Naive thymus-derived CD4-positive, alpha-beta T cell (primary cell): ENCODE results near the gene MUC6. TPM values are rescaled to one million over a fixed set of nuclear protein-coding genes. Genes with fewer than 3 reads are reported as not detected.
"Not testable (repeated sequence)": the region's sequence is repeated elsewhere in the genome, so short reads cannot be mapped to it uniquely, and the experiment has no call there.

Experiments used
- ATAC-seq: fragments of 150-1000 bp; cut with Tn5 transposase; 2 replicates; pipeline ENCODE4 v1.10.0; 2021; ENCODE audit warnings: mild to moderate bottlenecking, moderate library complexity
- CTCF ChIA-PET: fragments of 350-600 bp; sonication (Branson Sonifier 250); formaldehyde crosslinking; loops from one replicate; lab custom pipeline; 2021; ENCODE audit warnings: antibody characterized with exemption; lab: Charles Lee
- POLR2A ChIA-PET: fragments of 350-600 bp; sonication (Branson Sonifier 250); formaldehyde crosslinking; loops from one replicate; lab custom pipeline; 2021; ENCODE audit warnings: antibody characterized with exemption, inconsistent platforms; lab: Charles Lee
- DNase-seq, 9 donors: peaks; one replicate each; pipeline versions ENCODE4 v3.0.0 to v3.0.0-alpha.2; 2020 to 2022; ENCODE audit warnings: mixed read lengths in 1 of 9
- H3K27ac ChIP-seq: one replicate; pipeline ENCODE4 v1.7.0; 2013; ENCODE audit warnings: mild to moderate bottlenecking, low read depth, low read length, moderate library complexity
- H3K27me3 ChIP-seq, 2 donors: one replicate each; pipeline ENCODE4 v1.7.0; 2013; ENCODE audit warnings: low read length in 2 of 2, mild to moderate bottlenecking in 2 of 2, moderate library complexity in 2 of 2; ENCODE audit not compliant: control insufficient read depth in 2 of 2, insufficient read depth in 2 of 2
- H3K36me3 ChIP-seq, 3 experiments: 1 replicate in 2 of 3; 2 replicates in 1 of 3; pipeline ENCODE4 v1.7.0; 2013; ENCODE audit warnings: low read length in 3 of 3, mild to moderate bottlenecking in 3 of 3, moderate library complexity in 1 of 3; ENCODE audit not compliant: insufficient read depth in 3 of 3, control insufficient read depth in 2 of 3
- H3K4me1 ChIP-seq, 2 donors: one replicate each; pipeline ENCODE4 v1.7.0; 2013; ENCODE audit warnings: low read length in 2 of 2, mild to moderate bottlenecking in 2 of 2, moderate library complexity in 1 of 2; ENCODE audit not compliant: control insufficient read depth in 2 of 2, insufficient read depth in 2 of 2
- H3K4me3 ChIP-seq: 2 replicates; pipeline ENCODE4 v1.7.0; 2013; ENCODE audit warnings: mild to moderate bottlenecking, low read length
- H3K9me3 ChIP-seq, 3 experiments: 1 replicate in 2 of 3; 2 replicates in 1 of 3; pipeline ENCODE4 v1.7.0; 2013; ENCODE audit warnings: low read length in 3 of 3; ENCODE audit not compliant: control insufficient read depth in 2 of 3
- H3K27ac Mint-ChIP-seq, 9 donors: one replicate each; pipeline ENCODE4 v1.8.0; 2020 to 2022; ENCODE audit warnings: mixed read lengths in 9 of 9, mild to moderate bottlenecking in 8 of 9, moderate library complexity in 5 of 9, inconsistent platforms in 2 of 9
- H3K27me3 Mint-ChIP-seq, 5 donors: one replicate each; pipeline ENCODE4 v1.8.0; 2021 to 2022; ENCODE audit warnings: mixed read lengths in 5 of 5, mild to moderate bottlenecking in 1 of 5
- H3K36me3 Mint-ChIP-seq, 5 donors: one replicate each; pipeline ENCODE4 v1.8.0; 2020 to 2022; ENCODE audit warnings: mixed read lengths in 5 of 5, mild to moderate bottlenecking in 3 of 5, inconsistent platforms in 1 of 5
- H3K4me1 Mint-ChIP-seq, 7 donors: one replicate each; pipeline ENCODE4 v1.8.0; 2020 to 2022; ENCODE audit warnings: mixed read lengths in 7 of 7, mild to moderate bottlenecking in 3 of 7, inconsistent platforms in 1 of 7
- H3K4me3 Mint-ChIP-seq, 10 donors: one replicate each; pipeline ENCODE4 v1.8.0; 2020 to 2022; ENCODE audit warnings: mild to moderate bottlenecking in 10 of 10, mixed read lengths in 10 of 10, moderate library complexity in 6 of 10, inconsistent platforms in 2 of 10
- H3K9me3 Mint-ChIP-seq, 11 donors: one replicate each; pipeline ENCODE4 v1.8.0; 2020 to 2022; ENCODE audit warnings: mixed read lengths in 11 of 11, mild to moderate bottlenecking in 4 of 11, inconsistent platforms in 1 of 11, moderate library complexity in 1 of 11
- intact Hi-C, 2 donors: fragments of 100-400 bp; cut with micrococcal nuclease; formaldehyde crosslinking; loops; one replicate each; pipeline ENCODE4 v1.15.1; 2023
- polyA plus RNA-seq, 2 donors: library from polyadenylated mRNA; unstranded; fragments of 300-500 nt; fragmentation: Illumina TruSeq; gene quantifications; one replicate each; pipeline ENCODE4 v1.2.3, GENCODE V29; 2021
- total RNA-seq, 6 experiments: library from RNA in 5 of 6; stranded (reverse) in 5 of 6; gene quantifications; 1 replicate in 5 of 6; 2 replicates in 1 of 6; pipeline ENCODE4 v1.2.3 and lab custom pipeline; 2021 to 2026

Gene MUC6
- total and polyA plus RNA-seq, 7 experiments from 2014 or later = not detected

DNA sequence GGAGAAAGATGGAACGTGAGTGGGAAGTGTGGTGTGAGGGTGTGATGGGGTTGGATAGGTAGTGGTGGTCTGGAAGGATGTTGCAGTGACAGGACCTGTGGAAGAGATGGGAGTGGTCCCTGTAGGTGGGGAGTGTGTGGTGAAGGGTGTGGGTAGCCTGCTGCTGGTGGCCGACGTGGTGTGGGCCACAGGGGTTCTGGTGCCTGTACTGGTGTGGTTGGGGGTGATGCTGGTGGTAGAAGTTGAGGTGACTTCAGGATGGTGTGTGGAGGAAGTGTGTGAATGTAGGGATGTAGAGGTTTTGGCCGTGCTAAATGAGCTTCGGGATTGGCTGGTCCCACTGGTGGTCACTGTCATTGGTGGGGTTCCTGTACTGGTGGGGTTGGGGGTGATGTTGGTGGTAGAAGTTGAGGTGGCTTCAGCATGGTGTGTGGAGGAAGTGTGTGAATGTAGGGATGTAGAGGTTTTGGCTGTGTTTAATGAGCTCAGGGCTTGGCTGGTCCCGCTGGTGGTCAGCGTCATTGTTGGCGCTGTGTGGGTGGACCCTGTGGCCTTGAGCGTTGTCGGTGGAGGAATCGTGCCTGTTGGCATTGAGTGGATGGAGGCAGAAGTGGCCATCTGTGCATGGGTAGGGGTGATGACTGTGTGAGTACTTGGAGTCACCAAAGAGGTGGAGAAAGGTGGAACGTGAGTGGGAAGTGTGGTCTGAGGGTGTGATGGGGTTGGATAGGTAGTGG, 19.1 kb downstream of the MUC6 start:
- no peak overlapping the region for H3K4me3 Mint-ChIP-seq

DNA sequence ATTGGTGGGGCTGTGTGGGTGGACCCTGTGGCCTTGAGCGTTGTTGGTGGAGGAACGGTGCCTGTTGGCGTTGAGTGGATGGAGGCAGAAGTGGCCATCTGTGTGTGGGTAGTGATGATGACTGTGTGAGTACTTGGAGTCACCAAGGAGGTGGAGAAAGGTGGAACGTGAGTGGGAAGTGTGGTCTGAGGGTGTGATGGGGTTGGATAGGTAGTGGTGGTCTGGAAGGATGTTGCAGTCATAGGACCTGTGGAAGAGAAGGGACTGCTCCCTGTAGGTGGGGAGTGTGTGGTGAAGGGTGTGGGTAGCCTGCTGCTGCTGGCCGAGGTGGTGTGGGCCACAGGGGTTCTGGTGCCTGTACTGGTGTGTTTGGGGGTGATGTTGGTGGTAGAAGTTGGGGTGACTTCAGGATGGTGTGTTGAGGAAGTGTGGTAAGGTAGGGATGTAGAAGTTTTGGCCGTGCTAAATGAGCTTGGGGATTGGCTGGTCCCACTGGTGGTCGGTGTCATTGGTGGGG, 19.9 kb downstream of the MUC6 start:
- H3K4me3 Mint-ChIP-seq, POLR2A ChIA-PET, H3K4me1 ChIP-seq, H3K36me3 ChIP-seq, H3K4me3 ChIP-seq, H3K27me3 ChIP-seq, intact Hi-C loops, H3K27me3 Mint-ChIP-seq, H3K27ac ChIP-seq, H3K9me3 ChIP-seq, DNase-seq: not testable (repeated sequence)
- Mint-ChIP-seq H3K27ac (peak overlapping the region in 4 of 9 donors; percentile 0 to 24 (median 3)), H3K9me3 (peaks cover 0 to 18% (median 0%) of the 10 kb centered on the region in 11 donors), H3K36me3 (peaks cover 0 to 13% (median 8%) of the 10 kb centered on the region in 5 donors), H3K4me1 (peaks cover 12 to 26% (median 20%) of the 10 kb centered on the region in 7 donors)
- ATAC-seq = peak; percentile 44
- CTCF ChIA-PET = interaction anchor here (1.2 kb wide), 1 partner anchor 99 kb away, joined by 3 read pairs; no protein-coding TSS in a partner anchor

More for the DNA sequence above, 19.1 kb downstream of the MUC6 start:
- peaks cover 0 to 13% (median 8%) of the 10 kb centered on the region in 5 donors for H3K36me3 Mint-ChIP-seq
- peak overlapping the region in 3 of 9 donors; percentile 0 to 14 (median 1) for H3K27ac Mint-ChIP-seq
- H3K36me3 ChIP-seq = no peaks in the 10 kb centered on the region
- H3K27me3 ChIP-seq = no peaks in the 10 kb centered on the region
- no peak overlapping the region for H3K4me3 ChIP-seq
- H3K27ac ChIP-seq = no peak overlapping the region
- H3K27me3 Mint-ChIP-seq = no peaks in the 10 kb centered on the region
- no peaks in the 10 kb centered on the region for H3K9me3 ChIP-seq
- peak; percentile 42 for ATAC-seq
- POLR2A ChIA-PET = no interaction called here
- peaks cover 12 to 26% (median 20%) of the 10 kb centered on the region in 7 donors for H3K4me1 Mint-ChIP-seq
- DNase-seq = no peak
- CTCF ChIA-PET = interaction anchor here (0.6 to 1.2 kb wide), 2 partner anchors 98 to 102 kb away, joined by 3 read pairs; no protein-coding TSS in a partner anchor
- intact Hi-C loops = no loop called here
- H3K9me3 Mint-ChIP-seq = peaks cover 0 to 18% (median 0%) of the 10 kb centered on the region in 11 donors
- H3K4me1 ChIP-seq = no peaks in the 10 kb centered on the region

DNA sequence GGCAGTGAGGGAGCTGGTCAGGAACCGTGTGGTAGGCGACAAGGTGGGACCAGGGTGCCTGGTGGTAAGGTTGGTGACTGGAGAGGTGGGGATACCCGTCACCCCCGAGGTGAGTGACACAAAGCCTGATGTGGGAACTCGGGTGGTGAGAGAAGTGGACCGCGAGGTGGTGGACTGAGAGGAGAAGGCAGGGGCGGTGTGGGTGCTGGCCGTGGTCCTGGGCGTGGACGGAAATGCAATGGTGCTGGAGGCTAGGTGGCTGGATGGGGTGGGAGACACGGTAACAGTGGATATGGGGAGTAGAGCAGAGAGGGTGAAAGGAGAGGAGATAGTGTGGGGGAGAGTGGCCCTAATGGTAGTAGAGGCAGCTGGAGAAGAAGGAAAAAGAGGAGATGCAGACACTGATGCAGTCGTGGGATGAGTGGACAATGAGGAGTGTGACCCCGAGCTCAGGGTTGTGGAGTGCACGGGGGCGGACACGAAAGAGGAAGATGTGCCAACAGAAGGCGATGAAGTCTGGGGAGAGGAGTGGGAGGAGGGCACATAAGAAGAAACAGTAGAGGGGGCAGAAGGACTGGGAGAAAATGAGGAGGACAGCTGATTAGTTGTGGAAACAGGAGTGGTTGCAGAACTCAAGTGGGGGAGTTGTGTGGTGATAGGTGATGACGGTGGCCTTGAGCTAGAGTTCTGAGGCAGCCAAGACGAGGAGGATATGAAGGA, 20.5 kb downstream of the MUC6 start:
- no peak overlapping the region for H3K4me3 Mint-ChIP-seq
- no peak overlapping the region for H3K27ac ChIP-seq
- no peak overlapping the region for H3K4me3 ChIP-seq
- H3K4me1 Mint-ChIP-seq = peaks cover 12 to 26% (median 20%) of the 10 kb centered on the region in 7 donors
- peaks cover 0 to 18% (median 0%) of the 10 kb centered on the region in 11 donors for H3K9me3 Mint-ChIP-seq
- no peaks in the 10 kb centered on the region for H3K4me1 ChIP-seq
- H3K36me3 ChIP-seq = peaks cover 0 to 14% (median 0%) of the 10 kb centered on the region in 3 experiments
- H3K27me3 ChIP-seq = no peaks in the 10 kb centered on the region
- no peaks in the 10 kb centered on the region for H3K27me3 Mint-ChIP-seq
- ATAC-seq = no peak
- ChIA-PET POLR2A (no interaction called here), CTCF (no interaction called here)
- intact Hi-C loops = no loop called here
- H3K36me3 Mint-ChIP-seq = peaks cover 0 to 13% (median 8%) of the 10 kb centered on the region in 5 donors
- H3K9me3 ChIP-seq = no peaks in the 10 kb centered on the region
- DNase-seq = no peak
- H3K27ac Mint-ChIP-seq = peak overlapping the region in 3 of 9 donors; percentile 3 to 52 (median 50)

DNA sequence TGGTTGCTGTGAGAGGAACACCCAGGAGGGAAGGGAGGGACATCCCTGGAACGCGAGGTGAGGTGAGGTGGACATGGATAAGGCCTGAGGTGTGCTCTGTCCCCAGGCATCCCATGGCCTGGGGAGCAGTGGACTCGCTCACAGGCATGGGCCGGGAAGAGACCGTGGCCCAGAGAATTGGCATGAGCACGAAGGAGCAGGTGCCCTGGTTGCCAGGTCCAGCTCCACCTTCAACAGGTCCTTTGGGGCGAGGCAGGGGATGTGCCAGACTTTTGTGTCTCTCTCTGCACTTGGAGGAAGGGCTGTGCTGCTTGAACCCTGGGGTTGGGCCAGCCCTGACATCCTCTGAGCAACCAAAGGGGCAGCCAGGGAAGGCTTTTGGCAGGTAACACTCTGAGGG, 21.5 kb downstream of the MUC6 start:
- Mint-ChIP-seq H3K27me3 (no peaks in the 10 kb centered on the region), H3K27ac (no peak overlapping the region), H3K4me3 (no peak overlapping the region), H3K4me1 (peaks cover 12 to 26% (median 20%) of the 10 kb centered on the region in 7 donors), H3K36me3 (peaks cover under 1 to 18% (median 13%) of the 10 kb centered on the region in 5 donors), H3K9me3 (peaks cover 0 to 18% (median 0%) of the 10 kb centered on the region in 11 donors)
- intact Hi-C loops = no loop called here
- H3K36me3 ChIP-seq = peaks cover 0 to 23% (median 7%) of the 10 kb centered on the region in 3 experiments
- H3K4me1 ChIP-seq = no peaks in the 10 kb centered on the region
- ChIA-PET POLR2A (no interaction called here), CTCF (interaction anchor here (0.6 kb wide), 1 partner anchor 19 kb away, joined by 3 read pairs; no protein-coding TSS in a partner anchor)
- no peak for DNase-seq
- ATAC-seq = no peak
- no peaks in the 10 kb centered on the region for H3K9me3 ChIP-seq
- H3K27ac ChIP-seq = no peak overlapping the region
- H3K27me3 ChIP-seq = no peaks in the 10 kb centered on the region
- no peak overlapping the region for H3K4me3 ChIP-seq

DNA sequence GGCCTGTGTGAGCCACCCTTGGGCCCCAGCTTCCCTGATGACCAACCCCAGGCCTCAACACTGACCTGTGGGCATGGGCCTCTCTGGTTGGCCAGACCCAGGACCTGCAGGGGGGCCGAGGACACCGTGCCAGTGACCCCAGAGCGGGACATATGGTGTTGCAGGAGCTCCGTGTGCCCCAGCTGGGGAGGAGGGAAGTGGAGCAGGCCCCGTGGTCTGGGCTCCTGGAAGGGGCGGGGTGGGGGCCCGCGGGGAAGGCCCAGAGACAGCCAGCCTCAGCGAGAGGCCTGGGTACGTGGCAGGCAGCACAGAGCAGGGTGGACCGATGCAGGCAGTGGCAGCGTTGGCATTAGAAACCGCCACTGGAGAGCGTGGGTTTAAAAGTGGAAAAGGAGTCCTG, 22.2 kb downstream of the MUC6 start:
- POLR2A ChIA-PET = no interaction called here
- no peak overlapping the region for H3K4me3 Mint-ChIP-seq

DNA sequence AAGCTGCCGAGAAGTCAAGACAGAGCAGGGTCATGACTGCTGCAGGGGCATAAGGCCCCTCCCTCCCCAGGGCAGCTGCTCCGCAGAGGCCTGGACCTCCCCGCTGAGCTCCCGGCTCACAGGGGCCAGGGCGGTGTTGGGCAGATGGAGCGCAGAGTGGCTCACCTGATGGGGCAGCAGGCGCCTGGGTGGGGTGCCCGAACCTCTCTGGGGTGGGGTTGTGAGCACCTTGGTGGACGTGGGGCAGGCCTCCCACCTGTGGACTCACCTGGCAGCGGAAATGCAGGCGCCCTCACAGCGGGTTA, 22.9 kb downstream of the MUC6 start:
- Mint-ChIP-seq H3K27ac (no peak overlapping the region), H3K4me3 (no peak overlapping the region), H3K27me3 (no peaks in the 10 kb centered on the region), H3K9me3 (peaks cover 0 to 18% (median 0%) of the 10 kb centered on the region in 11 donors), H3K36me3 (peaks cover 5 to 25% (median 13%) of the 10 kb centered on the region in 5 donors), H3K4me1 (peaks cover 12 to 26% (median 20%) of the 10 kb centered on the region in 7 donors)
- Histone ChIP-seq H3K36me3 (peaks cover 0 to 36% (median 14%) of the 10 kb centered on the region in 3 experiments), H3K9me3 (no peaks in the 10 kb centered on the region), H3K27ac (no peak overlapping the region), H3K27me3 (no peaks in the 10 kb centered on the region), H3K4me1 (no peaks in the 10 kb centered on the region), H3K4me3 (no peak overlapping the region)
- ChIA-PET CTCF (no interaction called here), POLR2A (no interaction called here)
- DNase-seq (no peak), ATAC-seq (no peak)
- intact Hi-C loops = no loop called here

More for the DNA sequence above, 22.2 kb downstream of the MUC6 start:
- no peak overlapping the region for H3K27ac Mint-ChIP-seq
- Histone ChIP-seq H3K36me3 (peaks cover 0 to 29% (median 10%) of the 10 kb centered on the region in 3 experiments), H3K27ac (no peak overlapping the region), H3K4me1 (no peaks in the 10 kb centered on the region), H3K9me3 (no peaks in the 10 kb centered on the region), H3K4me3 (no peak overlapping the region), H3K27me3 (no peaks in the 10 kb centered on the region)
- CTCF ChIA-PET = no interaction called here
- no peaks in the 10 kb centered on the region for H3K27me3 Mint-ChIP-seq
- ATAC-seq (no peak), DNase-seq (no peak)
- peaks cover 0 to 18% (median 0%) of the 10 kb centered on the region in 11 donors for H3K9me3 Mint-ChIP-seq
- intact Hi-C loops = no loop called here
- peaks cover 5 to 24% (median 13%) of the 10 kb centered on the region in 5 donors for H3K36me3 Mint-ChIP-seq
- peaks cover 12 to 26% (median 20%) of the 10 kb centered on the region in 7 donors for H3K4me1 Mint-ChIP-seq
